Stimulated activated CD4-positive, alpha-beta T cell treated with anti-CD3 and anti-CD28 coated beads, Interleukin-1b, Interleukin-23, amount 100 ng/mL, for 24 hours (primary cell): Measurements from ENCODE around the gene NDRG3.
"Not testable (repeated sequence)": the region's sequence is repeated elsewhere in the genome, so short reads cannot be mapped to it uniquely, and the experiment has no call there.

ENCODE experiments used
- DNase-seq, 4 experiments: peaks; one replicate each; pipeline ENCODE4 v3.0.0-alpha.2; 2020; ENCODE audit warnings: low read depth in 4 of 4, low spot score in 1 of 4

NDRG3 gene

GRCh38 chr20:36613974-36614373 is 131.9 kb downstream of the NDRG3 start:
- no peak for DNase-seq

GRCh38 chr20:36611625-36612024 is 134.3 kb downstream of the NDRG3 start:
- DNase-seq: no peak

GRCh38 chr20:36608388-36608728 is 137.5 kb downstream of the NDRG3 start:
- not testable (repeated sequence) for DNase-seq

GRCh38 chr20:36607586-36608387 is 138.1 kb downstream of the NDRG3 start:
- DNase-seq: no peak

GRCh38 chr20:36606158-36607066 is 139.5 kb downstream of the NDRG3 start:
- DNase-seq: no peak

GRCh38 chr20:36605399-36606157 is 140.3 kb downstream of the NDRG3 start, which contains the start of gene RAB5IF:
Gene RAB5IF (plus strand): TSS chr20:36605779. CDS start chr20:36605952, 173 bp downstream.
- DNase-seq: peak; percentile 98 to 99 (median 98)

- peak in 2 of 4 experiments; percentile 10 to 25 for DNase-seq
Observed at GRCh38 chr20:36604952-36605398, 140.9 kb downstream of the NDRG3 start.
